Measurements from ENCODE around the gene CDCA4.
A peak's percentile ranks its signal among the peaks of the same experiment; 100 is the strongest.
"Not testable (repeated sequence)": the region's sequence is repeated elsewhere in the genome, so short reads cannot be mapped to it uniquely, and the experiment has no call there.

The CDCA4 gene

DNA sequence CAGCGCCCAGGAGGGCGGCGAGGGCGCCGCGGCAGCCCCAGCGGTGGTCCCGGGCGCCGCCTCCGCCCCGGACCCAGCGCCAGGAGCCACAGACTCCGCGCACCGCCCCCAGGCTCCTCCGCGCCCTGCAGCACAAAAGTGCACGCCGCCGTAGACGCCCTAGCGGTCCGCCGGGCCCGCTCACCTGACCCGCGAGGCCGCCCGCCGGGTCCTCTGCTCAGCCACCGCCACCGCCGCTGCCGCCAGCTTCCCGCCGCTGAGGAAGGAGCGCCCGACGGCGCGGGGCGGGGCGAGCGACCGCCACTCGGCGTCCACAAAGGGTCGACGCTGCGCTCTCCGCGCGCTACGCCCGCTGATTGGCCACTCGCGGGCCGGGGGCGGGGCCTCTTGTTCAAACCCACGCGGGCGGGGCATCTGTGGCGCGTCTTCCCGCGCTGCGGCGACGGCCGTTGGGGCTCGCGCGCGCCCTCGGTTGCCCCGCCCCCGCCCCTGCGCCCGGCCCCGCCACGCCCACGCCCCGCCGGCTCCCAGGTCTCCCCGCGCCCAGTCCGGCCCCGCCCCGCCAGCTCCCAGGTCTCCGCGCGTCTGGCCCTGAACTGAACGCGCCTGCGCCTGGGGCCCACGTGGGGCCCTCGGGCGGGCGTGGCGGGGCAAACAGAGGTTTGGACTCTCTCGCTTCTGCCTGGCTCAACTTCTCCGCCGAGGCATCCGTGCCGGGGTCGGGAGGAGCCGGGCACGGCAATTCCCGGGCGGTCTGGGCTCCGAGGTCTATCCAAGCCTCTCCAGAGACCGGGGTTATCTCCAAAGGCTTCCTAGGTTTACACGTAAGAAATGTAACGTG is at the start of gene CDCA4:
Gene CDCA4, minus strand, starts transcription at position 269 of the 841 bp plus-strand sequence. CDS start 9,154 bp downstream, outside the sequence.
- in situ Hi-C loops (cut with MboI; ENCODE audit: low pct_unique_long_range_greater_than_20kb, low sequenced_read_pairs) = no loop called here
- DNase-seq = peak; percentile 95

DNA sequence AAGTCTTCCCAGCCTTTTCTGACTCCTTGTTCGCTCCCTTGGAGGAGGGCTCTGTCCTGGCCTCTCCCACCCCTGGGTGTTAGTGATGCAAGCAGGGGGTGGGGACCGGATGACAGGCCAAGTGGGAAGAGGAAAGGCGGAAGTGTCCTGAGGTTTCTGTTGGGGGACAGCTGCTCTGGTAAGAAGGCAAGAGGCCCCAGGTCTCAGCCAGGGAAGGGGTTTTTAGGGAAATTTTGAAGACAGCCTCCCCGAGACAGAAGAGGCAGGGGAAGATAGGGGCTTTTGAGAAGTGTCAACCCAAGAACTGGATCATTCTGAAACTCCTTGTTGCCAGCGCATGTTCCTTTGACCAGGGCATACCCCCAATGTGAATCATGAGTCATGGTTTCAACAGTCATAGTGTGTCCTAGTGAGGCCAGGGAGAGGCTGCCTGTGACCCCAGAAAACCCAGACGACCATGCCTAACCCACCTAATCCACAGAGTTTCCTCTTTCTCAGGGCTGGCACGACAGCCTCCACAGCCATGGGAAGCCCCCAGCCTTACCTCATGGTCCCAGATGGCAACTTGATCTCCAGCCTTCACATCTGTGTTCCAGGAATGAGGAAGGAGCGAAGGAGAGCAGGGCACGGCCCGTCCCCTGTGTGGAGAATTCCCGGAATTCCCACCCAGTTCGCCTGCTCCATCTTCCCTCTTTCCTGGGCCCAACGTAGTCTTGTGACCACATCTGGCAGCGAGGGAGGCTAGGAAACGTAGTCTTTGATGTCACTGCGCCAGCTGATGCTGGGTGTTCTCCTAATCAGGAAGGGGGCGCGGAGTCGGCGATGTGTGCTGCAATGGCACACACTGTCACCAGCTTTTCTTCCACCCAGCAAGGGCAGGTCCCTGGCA is 49.2 kb upstream of the CDCA4 start:
- in situ Hi-C loops (cut with MboI; ENCODE audit: low pct_unique_long_range_greater_than_20kb, low sequenced_read_pairs) = no loop called here
- DNase-seq = peak; percentile 66

DNA sequence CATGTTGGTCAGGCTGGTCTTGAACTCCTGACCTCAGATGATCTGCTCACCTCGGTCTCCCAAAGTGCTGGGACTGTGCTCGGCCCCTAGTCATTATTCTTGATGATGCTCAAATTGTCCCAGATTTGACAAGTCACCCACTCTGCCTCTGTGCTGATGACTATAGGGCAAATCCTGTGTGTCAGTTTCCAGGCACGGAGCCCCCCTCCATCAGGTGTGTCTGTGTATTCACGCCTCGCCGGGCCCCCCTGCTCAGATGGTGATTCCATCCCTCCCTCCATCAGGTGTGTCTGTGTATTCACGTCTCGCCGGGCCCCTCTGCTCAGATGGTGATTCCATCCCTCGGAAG is 48.6 kb upstream of the CDCA4 start:
- no peak for DNase-seq
- in situ Hi-C loops (cut with MboI; ENCODE audit: low pct_unique_long_range_greater_than_20kb, low sequenced_read_pairs) = no loop called here

DNA sequence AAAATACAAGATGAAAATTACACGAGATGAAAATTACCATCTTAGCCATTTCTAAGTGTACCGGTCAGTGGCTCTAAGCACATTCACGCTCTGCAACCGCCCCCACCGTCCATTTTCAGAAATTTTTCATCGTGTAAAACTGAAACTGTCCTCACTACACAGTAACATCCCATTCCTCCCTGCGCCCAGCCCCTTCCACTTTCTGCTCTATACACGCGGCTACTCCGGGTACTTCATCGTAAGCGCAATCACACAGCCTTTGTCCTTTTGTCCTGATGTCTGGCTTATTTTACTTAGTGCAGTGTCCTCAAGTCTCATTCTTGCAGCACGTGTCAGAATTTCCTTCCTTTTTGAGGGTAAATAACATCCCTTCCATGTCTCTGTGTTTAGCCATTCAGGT is 47.9 kb upstream of the CDCA4 start:
- in situ Hi-C loops (cut with MboI; ENCODE audit: low pct_unique_long_range_greater_than_20kb, low sequenced_read_pairs) = no loop called here
- DNase-seq = no peak

DNA sequence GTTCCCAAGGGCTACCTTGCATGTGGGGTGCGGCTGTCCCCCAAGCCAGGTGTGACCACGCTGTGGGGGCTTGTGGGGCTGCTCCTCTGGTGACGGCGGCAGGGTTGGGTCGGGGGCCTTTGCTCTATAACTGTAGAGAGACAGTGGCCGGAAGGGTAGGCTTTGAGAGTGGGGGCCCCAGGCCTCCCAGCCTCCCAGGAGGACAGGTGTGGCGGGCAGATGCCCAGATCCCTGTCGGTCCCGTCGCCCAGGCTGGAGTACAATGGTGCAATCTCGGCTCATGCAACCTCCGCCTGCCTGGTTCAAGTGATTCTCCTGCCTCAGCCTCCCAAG is 47.1 kb upstream of the CDCA4 start:
- DNase-seq = no peak
- in situ Hi-C loops (cut with MboI; ENCODE audit: low pct_unique_long_range_greater_than_20kb, low sequenced_read_pairs) = no loop called here

DNA sequence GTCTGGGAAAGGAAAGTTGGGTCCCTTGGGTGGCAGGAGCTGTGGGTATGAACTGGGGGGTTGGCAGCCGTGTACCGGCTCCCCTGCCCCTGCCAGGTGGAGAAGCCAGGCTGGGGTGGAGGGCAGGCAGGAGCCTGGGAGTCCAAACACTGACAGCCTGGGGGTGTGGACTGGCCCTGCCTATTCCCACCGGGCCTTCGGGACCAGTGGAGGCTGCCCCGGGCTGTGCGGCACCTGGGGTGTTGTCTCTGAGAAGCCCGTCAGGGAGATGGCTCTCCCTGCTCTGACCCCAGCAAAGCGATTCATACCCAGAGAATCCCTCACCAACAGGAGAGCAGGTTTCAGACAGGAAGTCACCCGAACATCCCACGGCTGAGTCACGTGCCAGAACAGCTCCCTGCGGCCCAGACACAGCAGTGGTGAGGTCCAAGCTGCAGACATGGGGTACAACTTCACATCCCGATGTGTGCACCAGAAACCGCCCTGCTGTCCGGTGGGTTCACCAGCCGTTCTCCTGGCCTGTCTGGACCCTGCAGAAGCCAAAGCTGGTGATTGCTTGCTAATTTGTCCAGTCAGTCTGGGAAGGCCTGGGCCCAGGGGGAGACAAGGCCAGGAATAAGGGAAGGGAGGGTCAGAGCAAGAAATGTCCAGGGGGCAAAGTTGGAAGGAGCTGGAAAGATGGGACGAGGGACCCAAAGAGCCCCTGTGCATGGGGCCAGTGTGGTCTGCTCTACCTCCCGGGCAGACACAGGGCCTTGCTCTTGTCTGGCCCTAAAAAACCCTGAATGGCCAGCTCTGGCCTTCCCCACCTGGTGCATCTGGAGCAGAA is 46.5 kb upstream of the CDCA4 start:
- DNase-seq = no peak

DNA sequence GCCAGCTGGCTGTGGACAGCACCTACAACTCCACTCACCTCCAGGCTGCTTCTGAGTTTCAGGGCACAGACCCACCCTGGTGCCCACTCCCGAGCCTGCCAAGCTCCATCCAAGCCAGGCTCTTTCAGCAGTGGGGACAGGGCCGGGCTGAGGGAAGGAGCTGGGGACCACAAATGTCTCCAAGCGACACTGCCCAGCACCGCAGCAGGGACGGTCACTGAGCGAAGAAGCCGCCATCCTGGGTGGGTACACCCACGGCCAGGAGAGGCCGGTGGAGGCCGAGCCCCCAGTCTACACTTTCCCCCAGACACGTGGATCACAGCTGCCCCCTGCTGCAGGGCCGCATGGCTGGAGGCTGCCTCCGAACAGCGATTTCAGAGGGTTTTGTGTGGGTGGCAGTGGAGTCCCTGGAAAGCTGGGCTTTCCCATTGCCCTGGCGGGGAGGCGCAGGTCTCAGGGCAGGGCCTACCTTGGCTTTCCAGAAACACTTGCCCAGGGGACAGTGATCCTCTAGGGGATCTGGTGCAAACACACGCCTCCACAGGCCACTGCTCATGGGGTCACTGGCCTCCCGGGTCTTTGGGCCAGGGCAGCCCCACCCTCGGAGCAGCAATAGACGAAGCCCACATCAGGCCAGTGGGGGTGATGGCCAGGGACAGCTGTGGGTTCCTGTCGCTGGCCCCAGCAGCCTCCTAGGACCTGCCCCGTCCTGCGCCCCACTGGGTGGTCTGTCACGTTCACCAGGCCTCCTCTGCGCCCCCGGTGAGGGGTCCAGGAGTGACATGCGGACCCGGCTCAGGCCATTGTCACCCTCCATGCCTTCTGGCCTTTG is 45.6 kb upstream of the CDCA4 start:
- in situ Hi-C loops (cut with MboI; ENCODE audit: low pct_unique_long_range_greater_than_20kb, low sequenced_read_pairs) = no loop called here
- DNase-seq = no peak

More for the DNA sequence above, 46.5 kb upstream of the CDCA4 start:
- in situ Hi-C loops (cut with MboI; ENCODE audit: low pct_unique_long_range_greater_than_20kb, low sequenced_read_pairs) = no loop called here

DNA sequence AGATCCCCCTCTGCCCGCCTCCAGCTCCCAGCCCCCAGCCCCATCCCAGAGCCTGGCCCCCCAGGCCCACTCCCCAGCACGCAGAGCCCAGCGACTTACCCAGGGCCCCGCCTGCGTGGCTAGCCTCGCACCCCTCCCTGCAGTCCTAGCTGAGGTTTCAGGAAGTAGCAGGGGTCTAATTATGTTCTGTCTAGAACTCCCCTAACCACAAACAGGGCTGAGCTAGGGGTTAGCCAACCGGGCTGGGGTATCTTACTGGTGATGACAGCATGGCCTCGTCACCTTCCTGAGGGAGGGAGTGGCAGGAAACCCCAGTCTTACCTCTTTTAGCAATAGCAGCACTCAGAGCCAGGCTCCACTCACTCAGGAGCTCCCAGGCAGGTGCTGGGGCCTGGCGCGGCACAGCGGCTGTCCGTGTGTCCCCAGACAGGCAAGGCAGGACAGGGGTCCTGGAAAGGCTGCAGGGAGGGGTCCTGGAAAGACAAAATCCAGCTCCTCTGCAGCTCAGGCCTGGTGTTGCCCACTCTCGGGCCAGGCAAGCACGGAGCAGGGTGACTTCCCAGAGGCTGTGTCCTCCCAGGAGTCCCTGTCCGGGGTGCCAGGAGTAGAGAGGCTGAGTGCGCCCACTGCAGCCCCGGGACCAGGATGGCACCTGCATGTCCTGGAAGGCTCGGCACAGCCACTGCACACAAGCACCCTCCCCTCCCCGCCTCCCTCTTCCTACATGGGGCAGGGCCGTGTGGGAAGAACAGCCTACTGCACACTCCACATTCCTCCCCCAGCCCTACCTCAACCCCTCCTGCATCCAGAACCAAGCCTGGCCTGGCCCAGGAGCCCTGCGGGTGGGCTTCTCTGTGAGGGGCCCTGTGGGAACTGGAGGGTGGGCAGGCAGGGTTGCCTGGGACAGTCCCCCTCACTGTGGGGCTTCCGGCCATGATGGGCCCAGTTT is 44.7 kb upstream of the CDCA4 start, which contains the start of gene GPR132:
Gene GPR132, minus strand, starts transcription at position 151 of the 949 bp plus-strand sequence. CDS start 10,010 bp downstream, outside the sequence.
- in situ Hi-C loops (cut with MboI; ENCODE audit: low pct_unique_long_range_greater_than_20kb, low sequenced_read_pairs) = no loop called here
- DNase-seq = peak; percentile 97

DNA sequence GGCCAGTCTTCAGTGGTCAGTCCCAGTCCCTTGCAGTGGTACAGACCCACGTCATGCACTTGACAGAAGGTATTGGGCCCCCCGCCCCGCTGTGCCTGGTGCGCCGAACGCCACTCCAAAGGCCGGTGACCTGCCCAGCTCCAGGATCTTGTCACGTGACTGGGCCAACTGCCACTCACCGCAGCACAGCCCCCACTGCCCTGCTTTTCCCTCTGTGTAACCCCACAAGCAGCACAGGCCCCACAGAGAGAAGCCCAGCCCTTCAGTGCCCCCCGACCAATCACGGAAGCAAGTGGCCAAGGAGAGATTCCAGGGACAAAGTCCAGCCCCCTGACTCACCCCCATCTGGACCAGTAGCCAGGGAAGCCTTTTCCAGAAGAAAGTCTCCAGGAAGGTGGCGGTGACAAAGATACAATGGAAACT is 43.8 kb upstream of the CDCA4 start:
- peak; percentile 59 for DNase-seq
- in situ Hi-C loops (cut with MboI; ENCODE audit: low pct_unique_long_range_greater_than_20kb, low sequenced_read_pairs) = no loop called here

DNA sequence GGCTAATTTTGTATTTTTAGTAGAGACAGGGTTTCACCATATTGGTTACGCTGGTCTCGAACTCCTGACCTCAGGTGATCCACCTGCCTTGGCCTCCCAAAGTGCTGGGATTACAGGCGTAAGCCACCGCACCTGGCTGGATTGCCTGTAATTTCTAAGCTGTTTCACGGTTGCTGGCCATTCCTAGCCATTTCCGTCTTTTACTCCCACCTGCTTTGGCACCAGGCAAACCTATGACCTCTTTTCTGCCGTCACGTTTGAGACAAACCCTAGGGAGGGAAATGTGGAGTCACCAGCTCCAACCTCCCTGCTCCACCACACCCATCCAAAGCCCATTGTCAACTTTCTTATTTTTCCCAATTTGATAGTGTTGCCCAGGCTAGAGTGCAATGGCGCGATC is 43.1 kb upstream of the CDCA4 start:
- in situ Hi-C loops (cut with MboI; ENCODE audit: low pct_unique_long_range_greater_than_20kb, low sequenced_read_pairs) = no loop called here
- no peak for DNase-seq

DNA sequence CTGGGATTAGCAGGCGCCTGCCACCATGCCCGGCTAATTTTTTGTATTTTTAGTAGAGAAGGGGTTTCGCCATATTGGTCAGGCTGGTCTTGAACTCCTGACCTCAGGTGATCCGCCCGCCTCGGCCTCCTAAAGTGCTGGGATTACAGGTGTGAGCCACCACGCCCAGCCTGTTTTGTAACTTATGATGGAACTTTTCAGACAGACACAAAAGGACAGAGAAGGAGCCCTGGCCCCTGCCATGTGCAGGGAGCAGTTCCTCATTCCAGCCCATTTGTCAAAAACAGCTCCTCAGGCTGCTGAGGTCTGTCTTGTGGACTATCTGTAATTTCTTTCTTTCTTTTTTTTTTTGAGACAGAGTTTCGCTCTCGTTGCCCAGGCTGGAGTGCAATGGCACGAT is 42.6 kb upstream of the CDCA4 start:
- peak; percentile 75 for DNase-seq
- in situ Hi-C loops (cut with MboI; ENCODE audit: low pct_unique_long_range_greater_than_20kb, low sequenced_read_pairs) = not testable (repeated sequence)

DNA sequence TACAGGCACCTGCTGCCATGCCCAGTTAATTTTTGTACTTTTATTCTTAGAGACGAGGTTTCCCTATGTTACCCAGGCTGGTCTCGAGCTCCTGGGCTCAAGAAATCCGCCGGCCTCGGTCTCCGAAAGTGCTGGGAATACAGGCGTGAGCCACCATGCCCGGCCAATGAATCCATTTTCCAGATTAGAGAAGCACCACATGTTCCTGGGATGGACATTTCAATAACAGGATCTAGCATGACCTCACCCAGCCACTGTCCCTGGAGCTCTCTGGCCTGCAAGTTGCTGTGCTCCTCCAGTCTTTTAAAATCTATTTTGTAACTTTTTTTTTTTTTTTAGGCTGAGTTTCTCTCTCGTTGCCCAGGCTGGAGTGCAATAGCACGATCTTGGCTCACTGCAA is 42.2 kb upstream of the CDCA4 start:
- in situ Hi-C loops (cut with MboI; ENCODE audit: low pct_unique_long_range_greater_than_20kb, low sequenced_read_pairs) = no loop called here
- no peak for DNase-seq

DNA sequence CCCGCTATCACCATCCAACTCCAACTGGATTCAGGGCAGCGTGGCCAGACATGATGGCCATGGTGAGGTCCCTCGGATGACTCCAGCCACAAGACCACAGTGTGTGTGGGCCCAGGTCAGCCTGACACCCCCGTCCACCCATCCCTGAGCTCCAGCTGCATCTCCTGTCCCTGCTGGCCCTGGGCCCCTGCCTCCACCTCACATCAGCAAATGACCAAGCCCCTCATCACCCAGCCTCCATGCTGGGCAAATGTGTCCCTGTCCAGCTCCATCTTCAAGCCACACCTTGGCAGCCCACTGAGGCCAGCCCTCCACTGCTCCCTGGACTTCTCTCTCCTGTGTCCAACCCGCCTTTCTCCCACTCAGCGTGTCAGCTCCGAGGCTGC is 41.2 kb upstream of the CDCA4 start:
- no peak for DNase-seq
- in situ Hi-C loops (cut with MboI; ENCODE audit: low pct_unique_long_range_greater_than_20kb, low sequenced_read_pairs) = no loop called here

DNA sequence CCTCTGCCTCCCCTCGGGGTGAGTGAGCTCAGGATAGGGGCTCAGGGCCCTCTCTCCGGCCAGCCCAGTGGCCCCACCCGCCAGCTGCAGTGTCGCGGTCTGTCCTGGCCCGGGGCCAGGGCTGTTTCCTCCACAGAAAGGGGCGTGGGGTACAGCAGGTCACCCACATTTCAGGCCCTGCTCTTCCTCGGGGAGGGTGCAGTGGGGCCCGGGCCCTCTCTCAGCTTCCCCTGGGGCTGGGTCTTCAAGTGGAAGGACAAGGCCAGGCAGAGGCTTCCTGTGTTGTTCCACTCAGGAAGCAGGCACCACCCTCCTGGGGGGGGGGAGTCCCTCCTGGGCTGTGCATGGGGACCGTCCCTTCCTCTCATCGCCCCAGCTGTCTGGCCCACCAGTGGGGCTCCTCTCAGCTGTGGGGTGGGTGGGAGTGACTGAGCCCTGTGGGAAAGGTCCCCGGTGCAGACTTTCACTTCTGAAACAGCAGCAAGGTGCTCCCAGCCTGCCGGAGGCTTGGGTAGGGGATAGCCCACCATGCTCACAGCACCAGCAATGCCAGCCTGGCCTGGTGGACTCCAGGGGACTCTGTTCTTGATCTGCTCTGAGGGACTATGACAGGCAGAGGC is 40.7 kb upstream of the CDCA4 start:
- no peak for DNase-seq
- in situ Hi-C loops (cut with MboI; ENCODE audit: low pct_unique_long_range_greater_than_20kb, low sequenced_read_pairs) = no loop called here

DNA sequence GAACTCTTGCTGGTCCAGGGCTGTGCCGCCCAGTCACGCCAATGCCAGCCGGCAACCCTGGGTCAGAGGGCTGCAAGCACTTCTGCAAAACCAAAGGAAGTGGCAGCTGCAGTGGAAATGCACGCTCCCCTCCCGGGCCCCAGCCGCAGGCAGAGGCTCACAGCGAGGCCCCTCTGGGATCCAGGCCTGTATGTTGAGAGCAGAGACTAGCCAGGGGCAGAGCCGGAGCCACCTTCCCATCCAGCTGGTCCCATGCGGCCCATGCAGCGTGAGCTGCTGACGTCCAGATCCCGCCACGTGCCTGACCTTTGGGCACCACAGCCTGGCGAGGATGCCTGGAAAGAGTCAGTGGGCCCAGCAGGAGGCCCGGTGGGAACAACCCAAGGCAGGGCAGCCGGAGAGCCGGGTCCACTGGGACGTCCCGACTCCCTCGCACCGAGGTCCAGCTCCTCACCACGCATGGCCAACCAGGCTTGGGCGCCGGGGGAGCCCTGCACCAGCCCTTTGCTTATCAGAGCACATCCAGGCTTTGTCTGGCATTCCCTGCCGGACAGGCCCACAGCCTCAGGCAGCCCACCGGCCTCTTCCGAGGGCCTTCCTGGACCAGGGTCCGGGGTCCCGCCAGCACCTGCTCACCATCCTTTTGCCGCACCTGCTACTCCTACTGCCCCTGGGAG is 40.0 kb upstream of the CDCA4 start:
- peak; percentile 72 for DNase-seq
- in situ Hi-C loops (cut with MboI; ENCODE audit: low pct_unique_long_range_greater_than_20kb, low sequenced_read_pairs) = no loop called here

DNA sequence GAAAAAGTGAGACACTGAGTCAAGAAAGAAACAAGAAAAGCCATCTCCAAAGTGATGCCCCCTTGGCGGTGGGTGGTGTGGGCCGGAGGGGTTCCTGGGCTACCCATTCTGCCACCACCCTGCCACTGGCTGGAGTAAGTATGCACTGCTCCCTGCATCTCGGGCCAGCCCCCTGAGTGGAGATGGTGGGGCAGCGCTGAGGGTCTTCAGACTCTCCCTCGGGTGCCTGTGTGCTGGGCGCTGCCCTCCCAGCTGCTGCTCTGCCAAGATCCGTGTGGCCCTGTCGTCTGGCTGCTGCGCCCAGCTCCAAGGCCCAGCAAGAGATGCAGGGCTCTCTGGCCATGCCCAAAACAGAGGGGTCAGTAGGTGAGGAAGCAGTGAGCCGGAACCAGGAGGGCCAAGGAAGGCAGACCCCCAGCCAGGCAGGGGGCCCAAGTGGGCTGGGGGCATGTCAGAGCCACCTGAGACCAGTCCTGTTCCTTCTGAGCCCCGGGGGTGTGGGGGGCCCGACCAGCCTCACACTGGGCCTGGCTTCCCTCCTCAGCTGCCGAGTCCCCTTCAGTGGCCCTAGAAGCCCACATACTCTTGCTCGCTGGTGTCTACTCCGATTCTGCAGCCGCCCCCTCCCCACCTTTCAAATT is 39.2 kb upstream of the CDCA4 start:
- in situ Hi-C loops (cut with MboI; ENCODE audit: low pct_unique_long_range_greater_than_20kb, low sequenced_read_pairs) = no loop called here
- no peak for DNase-seq

Measured in KBM-7 (cell line).